Ascending aorta (tissue), 2 donors: ENCODE data around the gene TRIM72. TPM values are rescaled to one million over a fixed set of nuclear protein-coding genes. Genes with fewer than 3 reads are reported as not detected.
A peak's percentile ranks its signal among the peaks of the same experiment; 100 is the strongest.

Source experiments
- DNase-seq, 2 donors: peaks; one replicate each; pipeline ENCODE4 v3.0.0-alpha.2; 2019; ENCODE audit warnings: low spot score in 2 of 2
- H3K27ac ChIP-seq, 2 donors: fragments of 200-600 bp; sonication (generic); one replicate each; pipeline ENCODE4 v1.5.1; 2016 to 2017; ENCODE audit warnings: mild to moderate bottlenecking in 1 of 2
- H3K27me3 ChIP-seq: fragments of 200-600 bp; sonication (generic); one replicate; pipeline ENCODE4 v1.5.1; 2017
- H3K36me3 ChIP-seq, 2 donors: fragments of 200-600 bp; sonication (generic); one replicate each; pipeline ENCODE4 v1.5.1; 2016
- H3K4me1 ChIP-seq, 2 donors: fragments of 200-600 bp; sonication (generic); one replicate each; pipeline ENCODE4 v1.5.1; 2016 to 2017; ENCODE audit warnings: mild to moderate bottlenecking in 1 of 2
- H3K4me3 ChIP-seq, 2 donors: fragments of 200-600 bp; sonication (generic); one replicate each; pipeline ENCODE4 v1.5.1; 2016 to 2017; ENCODE audit warnings: mild to moderate bottlenecking in 1 of 2
- H3K9me3 ChIP-seq, 2 donors: fragments of 200-600 bp; sonication (generic); one replicate each; pipeline ENCODE4 v1.5.1; 2016
- intact Hi-C: fragments of 100-400 bp; cut with DNase I; formaldehyde crosslinking; loops from one replicate; pipeline ENCODE4 v1.15.1; 2023
- total RNA-seq: library from RNA; depleted of rRNA; stranded (reverse); fragments of >200 nt; gene quantifications from one replicate; pipeline ENCODE4 v1.1.0, GENCODE V29; 2016
- TF ChIP-seq, protein P1 (sequence below), 3 experiments: fragments of 200-600 bp in 2 of 3; fragments of 450-650 bp in 1 of 3; sonication (generic) in 2 of 3; IDR thresholded peaks; one replicate each; pipeline ENCODE4 v1.5.1; 2016 to 2019; ENCODE audit warnings: antibody characterized with exemption in 3 of 3, mild to moderate bottlenecking in 1 of 3, moderate library complexity in 1 of 3

The TRIM72 gene
- total RNA-seq, 1 donor from 2014 or later: not detected

DNA sequence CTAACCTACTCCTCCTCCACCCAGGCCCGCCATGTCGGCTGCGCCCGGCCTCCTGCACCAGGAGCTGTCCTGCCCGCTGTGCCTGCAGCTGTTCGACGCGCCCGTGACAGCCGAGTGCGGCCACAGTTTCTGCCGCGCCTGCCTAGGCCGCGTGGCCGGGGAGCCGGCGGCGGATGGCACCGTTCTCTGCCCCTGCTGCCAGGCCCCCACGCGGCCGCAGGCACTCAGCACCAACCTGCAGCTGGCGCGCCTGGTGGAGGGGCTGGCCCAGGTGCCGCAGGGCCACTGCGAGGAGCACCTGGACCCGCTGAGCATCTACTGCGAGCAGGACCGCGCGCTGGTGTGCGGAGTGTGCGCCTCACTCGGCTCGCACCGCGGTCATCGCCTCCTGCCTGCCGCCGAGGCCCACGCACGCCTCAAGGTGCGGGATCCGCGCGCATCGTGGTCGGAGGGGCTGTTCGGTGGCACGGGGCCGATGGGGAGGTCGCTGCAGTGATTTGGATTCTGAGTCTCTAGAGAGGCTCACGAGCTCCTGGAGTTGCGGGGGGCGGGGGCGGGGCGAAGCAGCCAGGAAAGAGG lies 878 bp downstream of the TRIM72 start:
- Histone ChIP-seq H3K4me3 (peak overlapping the region; percentile 51 to 68), H3K9me3 (no peaks in the 10 kb centered on the region), H3K36me3 (no peaks in the 10 kb centered on the region), H3K27me3 (peaks cover 3% of the 10 kb centered on the region), H3K27ac (peak overlapping the region in 1 of 2 donors; percentile 15), H3K4me1 (peaks cover 13 to 23% of the 10 kb centered on the region in 2 donors)
- TF ChIP-seq, protein P1, sequence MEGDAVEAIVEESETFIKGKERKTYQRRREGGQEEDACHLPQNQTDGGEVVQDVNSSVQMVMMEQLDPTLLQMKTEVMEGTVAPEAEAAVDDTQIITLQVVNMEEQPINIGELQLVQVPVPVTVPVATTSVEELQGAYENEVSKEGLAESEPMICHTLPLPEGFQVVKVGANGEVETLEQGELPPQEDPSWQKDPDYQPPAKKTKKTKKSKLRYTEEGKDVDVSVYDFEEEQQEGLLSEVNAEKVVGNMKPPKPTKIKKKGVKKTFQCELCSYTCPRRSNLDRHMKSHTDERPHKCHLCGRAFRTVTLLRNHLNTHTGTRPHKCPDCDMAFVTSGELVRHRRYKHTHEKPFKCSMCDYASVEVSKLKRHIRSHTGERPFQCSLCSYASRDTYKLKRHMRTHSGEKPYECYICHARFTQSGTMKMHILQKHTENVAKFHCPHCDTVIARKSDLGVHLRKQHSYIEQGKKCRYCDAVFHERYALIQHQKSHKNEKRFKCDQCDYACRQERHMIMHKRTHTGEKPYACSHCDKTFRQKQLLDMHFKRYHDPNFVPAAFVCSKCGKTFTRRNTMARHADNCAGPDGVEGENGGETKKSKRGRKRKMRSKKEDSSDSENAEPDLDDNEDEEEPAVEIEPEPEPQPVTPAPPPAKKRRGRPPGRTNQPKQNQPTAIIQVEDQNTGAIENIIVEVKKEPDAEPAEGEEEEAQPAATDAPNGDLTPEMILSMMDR (IDR thresholded peaks at IDR 0.05): no peak
- no peak for DNase-seq
- intact Hi-C loops: no loop called here

DNA sequence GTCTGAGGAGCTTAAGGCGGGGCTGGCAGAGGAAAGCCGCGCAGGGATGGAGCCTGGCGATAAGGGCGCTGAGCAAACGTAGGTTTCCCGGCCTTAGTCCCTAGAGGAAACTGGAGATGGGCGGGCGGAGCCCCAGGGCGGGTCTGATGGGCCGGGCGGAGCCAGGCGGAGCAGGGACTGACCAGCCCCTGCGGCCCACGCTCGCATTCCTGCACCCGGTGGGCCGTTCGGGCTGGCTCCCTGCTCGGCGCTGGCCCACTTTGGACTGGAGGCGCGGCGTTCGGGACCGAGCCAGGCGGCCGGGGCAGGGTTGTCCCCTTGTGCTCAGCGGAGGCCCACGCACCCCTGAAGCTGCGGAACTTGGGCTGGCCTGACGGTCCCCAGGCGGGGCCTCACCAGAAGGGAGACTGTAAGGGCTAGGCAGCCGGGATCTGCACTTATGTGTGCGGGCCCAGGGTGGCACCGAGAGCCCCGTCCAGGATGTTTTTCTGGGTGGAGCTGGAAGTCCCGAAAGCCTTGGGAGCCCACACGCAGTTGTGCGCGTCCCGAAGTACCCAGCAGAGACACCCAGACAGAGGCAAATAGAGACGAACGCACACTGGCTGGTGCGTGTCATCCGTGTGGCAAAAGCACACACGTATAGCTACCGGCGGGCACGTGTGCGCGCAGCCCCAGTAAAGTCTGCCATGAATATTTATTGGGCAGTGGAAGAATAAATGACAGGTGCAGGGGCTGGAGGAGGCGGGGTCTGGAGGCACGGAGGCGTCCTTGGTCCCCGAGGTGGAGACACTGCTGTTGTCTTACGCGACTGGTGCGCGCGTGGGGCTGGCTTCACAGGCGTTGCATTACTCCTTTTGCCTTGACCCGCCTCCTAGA lies 1.6 kb downstream of the TRIM72 start:
- H3K27ac ChIP-seq: no peak overlapping the region
- H3K4me1 ChIP-seq: peaks cover 13 to 23% of the 10 kb centered on the region in 2 donors
- H3K36me3 ChIP-seq: no peaks in the 10 kb centered on the region
- H3K27me3 ChIP-seq: peaks cover 3% of the 10 kb centered on the region
- TF ChIP-seq, protein P1 (IDR thresholded peaks at IDR 0.05): no peak
- intact Hi-C loops: no loop called here
- H3K4me3 ChIP-seq: peak overlapping the region; percentile 51 to 68
- DNase-seq: peak in 1 of 2 donors; percentile 72
- H3K9me3 ChIP-seq: no peaks in the 10 kb centered on the region

DNA sequence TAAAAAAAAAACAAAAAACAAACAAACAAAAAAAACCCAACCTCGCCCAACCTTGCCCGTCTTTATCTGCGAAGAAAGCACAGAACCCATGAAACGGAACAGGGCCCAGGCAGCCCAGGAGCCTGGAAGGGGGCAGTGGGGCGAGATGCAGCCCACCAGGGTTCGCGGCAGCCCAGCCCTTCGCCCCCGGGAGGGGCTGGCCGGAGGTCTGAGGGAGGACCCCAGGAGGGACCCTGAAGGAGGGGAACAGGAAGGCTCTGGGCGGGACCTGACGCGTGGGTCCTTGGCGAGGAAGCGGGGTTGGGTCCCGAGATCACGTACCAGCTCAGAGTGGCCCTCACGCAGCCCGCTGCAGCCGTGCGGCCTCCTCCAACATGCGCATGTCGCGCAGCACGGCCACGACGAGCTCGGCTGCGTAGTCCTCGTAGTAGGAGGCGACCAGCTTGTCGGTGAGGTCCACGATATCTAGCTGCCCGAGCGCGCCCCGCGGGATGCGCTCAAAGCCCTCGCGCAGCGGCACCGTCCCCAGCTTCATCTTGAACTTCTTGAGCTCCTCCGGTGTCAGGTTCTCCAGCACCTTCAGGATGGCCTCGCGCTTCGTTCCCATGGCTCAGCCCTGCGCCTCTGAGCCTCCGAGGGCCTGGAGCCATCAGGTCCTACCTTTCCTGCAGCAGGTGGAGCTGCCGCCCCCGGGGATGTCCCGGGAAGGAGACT lies 2.7 kb downstream of the TRIM72 start, which contains the start of gene PYDC1:
TSS of gene PYDC1 (minus strand) at position 714 of the 714 bp plus-strand sequence. CDS start at position 607, 107 bp downstream.
- no peak within 1 kb of the TSS for H3K27ac ChIP-seq
- DNase-seq: no peak
- H3K4me1 ChIP-seq: peaks cover 13 to 23% of the 10 kb centered on the region in 2 donors
- H3K27me3 ChIP-seq: peaks cover 3% of the 10 kb centered on the region
- no peaks in the 10 kb centered on the region for H3K36me3 ChIP-seq
- peak within 1 kb of the TSS; percentile 51 to 68 for H3K4me3 ChIP-seq
- TF ChIP-seq, protein P1 (IDR thresholded peaks at IDR 0.05): no peak
- intact Hi-C loops: no loop called here
- H3K9me3 ChIP-seq: no peaks in the 10 kb centered on the region

DNA sequence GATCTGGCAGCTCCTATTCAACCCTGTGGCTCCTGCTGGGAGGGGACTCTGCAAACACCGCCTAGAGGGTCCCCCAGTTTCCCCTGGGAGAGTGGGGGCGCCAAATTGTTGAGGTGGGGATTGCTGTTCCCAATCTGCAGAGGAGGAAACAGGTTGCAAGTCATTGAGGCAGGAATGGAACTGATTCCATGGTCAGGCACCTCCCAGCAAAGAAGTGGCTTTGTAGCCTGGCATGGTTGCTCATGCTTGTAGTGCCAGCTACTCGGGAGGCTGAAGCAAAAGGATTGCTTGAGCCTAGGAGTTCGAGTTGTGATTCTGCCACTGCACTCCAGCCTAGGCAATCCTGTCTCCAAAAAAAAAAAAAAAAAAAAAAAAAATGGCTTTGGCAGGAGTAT lies 3.2 kb downstream of the TRIM72 start:
- Histone ChIP-seq H3K36me3 (no peaks in the 10 kb centered on the region), H3K9me3 (no peaks in the 10 kb centered on the region), H3K27me3 (peaks cover 3% of the 10 kb centered on the region), H3K4me1 (peaks cover 13 to 23% of the 10 kb centered on the region in 2 donors), H3K27ac (no peak overlapping the region), H3K4me3 (peak overlapping the region in 1 of 2 donors; percentile 68)
- TF ChIP-seq, protein P1 (IDR thresholded peaks at IDR 0.05): no peak
- DNase-seq: no peak
- intact Hi-C loops: no loop called here

DNA sequence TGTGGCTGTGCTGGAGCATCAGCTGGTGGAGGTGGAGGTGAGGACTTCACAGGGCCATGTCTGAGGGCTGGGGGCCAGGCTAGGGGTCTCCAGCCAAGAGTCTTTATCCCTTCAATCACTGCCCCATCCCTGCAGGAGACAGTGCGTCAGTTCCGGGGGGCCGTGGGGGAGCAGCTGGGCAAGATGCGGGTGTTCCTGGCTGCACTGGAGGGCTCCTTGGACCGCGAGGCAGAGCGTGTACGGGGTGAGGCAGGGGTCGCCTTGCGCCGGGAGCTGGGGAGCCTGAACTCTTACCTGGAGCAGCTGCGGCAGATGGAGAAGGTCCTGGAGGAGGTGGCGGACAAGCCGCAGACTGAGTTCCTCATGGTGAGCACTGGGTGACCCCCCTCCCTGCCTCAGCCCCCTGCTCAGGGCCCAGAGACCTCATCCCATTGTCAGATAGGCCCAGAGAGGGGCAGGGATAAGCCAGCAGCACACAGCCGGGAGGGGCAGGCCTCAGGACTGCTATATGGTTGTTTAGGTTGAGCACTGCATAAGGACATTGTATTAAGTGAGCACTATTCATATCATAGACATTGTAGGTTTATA lies 5.3 kb downstream of the TRIM72 start:
- no peaks in the 10 kb centered on the region for H3K36me3 ChIP-seq
- intact Hi-C loops: no loop called here
- TF ChIP-seq, protein P1 (IDR thresholded peaks at IDR 0.05): no peak
- peaks cover 13 to 23% of the 10 kb centered on the region in 2 donors for H3K4me1 ChIP-seq
- peaks cover 3% of the 10 kb centered on the region for H3K27me3 ChIP-seq
- H3K4me3 ChIP-seq: no peak overlapping the region
- no peak for DNase-seq
- no peaks in the 10 kb centered on the region for H3K9me3 ChIP-seq
- H3K27ac ChIP-seq: no peak overlapping the region
